H1 (cell line): ENCODE data around the gene GJA10. TPM values are rescaled to one million over a fixed set of nuclear protein-coding genes. Genes with fewer than 3 reads are reported as not detected.

Experiments
- CTCF ChIA-PET: fragments of 300-600 bp; sonication (Branson Sonifier 250); formaldehyde crosslinking; loops from one replicate; lab custom pipeline; 2021; ENCODE audit not compliant: partially characterized antibody; lab: Charles Lee
- POLR2A ChIA-PET: fragments of 300-600 bp; sonication (Branson Sonifier 250); formaldehyde crosslinking; loops from one replicate; lab custom pipeline; 2021; ENCODE audit warnings: inconsistent platforms; ENCODE audit not compliant: partially characterized antibody; lab: Charles Lee
- DNase-seq, 2 experiments: peaks; one replicate each; pipeline versions ENCODE4 v3.0.0 to v3.0.0-alpha.2; 2010 to 2022; ENCODE audit warnings: low spot score in 2 of 2, low read depth in 1 of 2, mixed read lengths in 1 of 2
- FAIRE-seq: peaks from 2 replicates; lab custom pipeline; 2011; peaks lifted over from hg19 to GRCh38; lab: Jason Lieb, UNC
- H2AFZ ChIP-seq: 2 replicates; pipeline ENCODE4 v1.8.1; 2012; ENCODE audit warnings: low read length, inconsistent platforms
- H2AK5ac ChIP-seq: 2 replicates; pipeline ENCODE4 v1.6.1; 2013; ENCODE audit warnings: low read depth, low read length
- H2BK120ac ChIP-seq: replicated peaks from 2 replicates; pipeline ENCODE3; 2013; ENCODE audit warnings: low read depth, low read length, inconsistent platforms
- H2BK12ac ChIP-seq: 2 replicates; pipeline ENCODE4 v1.6.1; 2013; ENCODE audit warnings: low read depth, low read length
- H2BK15ac ChIP-seq: 2 replicates; pipeline ENCODE4 v1.6.1; 2013; ENCODE audit warnings: low read length
- H2BK20ac ChIP-seq: 2 replicates; pipeline ENCODE4 v1.6.1; 2013; ENCODE audit warnings: low read length
- H2BK5ac ChIP-seq: 2 replicates; pipeline ENCODE4 v1.6.1; 2013; ENCODE audit warnings: low read depth, low read length
- H3K14ac ChIP-seq: 2 replicates; pipeline ENCODE4 v1.6.1; 2013; ENCODE audit warnings: inconsistent platforms; ENCODE audit not compliant: insufficient read length
- H3K18ac ChIP-seq: 2 replicates; pipeline ENCODE4 v1.6.1; 2013; ENCODE audit warnings: low read length; ENCODE audit errors: extremely low read depth
- H3K23ac ChIP-seq: 2 replicates; pipeline ENCODE4 v1.6.1; 2013; ENCODE audit warnings: inconsistent platforms; ENCODE audit not compliant: insufficient read length
- H3K23me2 ChIP-seq: 2 replicates; pipeline ENCODE4 v1.6.1; 2013; ENCODE audit warnings: low read depth, low read length
- H3K27ac ChIP-seq: 2 replicates; pipeline ENCODE4 v1.6.1; 2011; ENCODE audit warnings: low read depth, low read length, inconsistent platforms
- H3K27me3 ChIP-seq, 4 experiments: replicated peaks in 1 of 4; 1 replicate in 1 of 4; 2 replicates in 3 of 4; pipeline versions ENCODE4 v1.6.1 to v1.8.1; 2011 to 2013; ENCODE audit warnings: low read length in 3 of 4, mild to moderate bottlenecking in 3 of 4, inconsistent platforms in 2 of 4, mixed read lengths in 2 of 4, moderate library complexity in 1 of 4; ENCODE audit not compliant: control insufficient read depth in 3 of 4, insufficient read depth in 3 of 4; ENCODE audit errors: extremely low read depth in 1 of 4
- H3K36me3 ChIP-seq, 4 experiments: 2 replicates each; pipeline versions ENCODE4 v1.6.1 to v1.8.1; 2011 to 2013; ENCODE audit warnings: mild to moderate bottlenecking in 4 of 4, low read length in 3 of 4, moderate library complexity in 2 of 4, control low read depth in 1 of 4, inconsistent platforms in 1 of 4; ENCODE audit not compliant: insufficient read depth in 4 of 4, control insufficient read depth in 2 of 4
- H3K4ac ChIP-seq: replicated peaks from 2 replicates; pipeline ENCODE3; 2013; ENCODE audit warnings: low read length, low read depth, mixed read lengths, inconsistent platforms; ENCODE audit not compliant: insufficient read length
- H3K4me1 ChIP-seq, 4 experiments: replicated peaks in 1 of 4; 1 replicate in 1 of 4; 2 replicates in 3 of 4; pipeline versions ENCODE4 v1.6.1 to v1.8.1; 2011 to 2013; ENCODE audit warnings: low read length in 3 of 4, inconsistent platforms in 2 of 4, mixed read lengths in 1 of 4; ENCODE audit not compliant: insufficient read depth in 4 of 4, control insufficient read depth in 3 of 4
- H3K4me2 ChIP-seq, 2 experiments: 2 replicates each; pipeline versions ENCODE4 v1.6.1 to v1.8.1; 2011 to 2013; ENCODE audit warnings: low read depth in 2 of 2, low read length in 2 of 2, control low read depth in 1 of 2, inconsistent platforms in 1 of 2, mild to moderate bottlenecking in 1 of 2; ENCODE audit not compliant: insufficient read depth in 1 of 2
- H3K4me3 ChIP-seq, 4 experiments: fragments of 200-600, 300-600 bp in 1 of 4; sonication (generic), shearing (Covaris generic), sonication (Bioruptor Twin) in 1 of 4; 2 replicates each; pipeline versions ENCODE4 v1.5.1 to v1.8.1; 2011 to 2016; ENCODE audit warnings: low read length in 4 of 4, low read depth in 3 of 4, control low read depth in 2 of 4, inconsistent platforms in 2 of 4, mild to moderate bottlenecking in 2 of 4, mixed read lengths in 1 of 4, moderate library complexity in 1 of 4; ENCODE audit not compliant: insufficient read depth in 2 of 4; ENCODE audit errors: extremely low read depth in 1 of 4
- H3K56ac ChIP-seq: replicated peaks from 2 replicates; pipeline ENCODE3; 2013; ENCODE audit warnings: low read depth, mild to moderate bottlenecking, mixed read lengths, low read length, inconsistent platforms; ENCODE audit not compliant: insufficient read length
- H3K79me1 ChIP-seq: 2 replicates; pipeline ENCODE4 v1.6.1; 2013; ENCODE audit warnings: low read depth, low read length, control low read depth
- H3K79me2 ChIP-seq, 2 experiments: 2 replicates each; pipeline versions ENCODE4 v1.6.1 to v1.8.1; 2012 to 2013; ENCODE audit warnings: low read length in 2 of 2, mild to moderate bottlenecking in 2 of 2, inconsistent platforms in 1 of 2; ENCODE audit not compliant: insufficient read depth in 2 of 2, control insufficient read depth in 1 of 2
- H3K9ac ChIP-seq, 4 experiments: replicated peaks in 1 of 4; 1 replicate in 1 of 4; 2 replicates in 3 of 4; pipeline versions ENCODE4 v1.6.1 to v1.8.1; 2011 to 2013; ENCODE audit warnings: low read depth in 3 of 4, low read length in 3 of 4, control low read depth in 2 of 4, mild to moderate bottlenecking in 2 of 4, moderate library complexity in 2 of 4, inconsistent platforms in 1 of 4; ENCODE audit errors: extremely low read depth in 1 of 4
- H3K9me3 ChIP-seq, 2 experiments: 2 replicates each; pipeline versions ENCODE4 v1.6.1 to v1.8.1; 2012 to 2013; ENCODE audit warnings: mild to moderate bottlenecking in 2 of 2, moderate library complexity in 2 of 2, control low read depth in 1 of 2, inconsistent platforms in 1 of 2, low read depth in 1 of 2, low read length in 1 of 2, mixed read lengths in 1 of 2; ENCODE audit not compliant: insufficient read depth in 2 of 2
- H4K20me1 ChIP-seq, 2 experiments: replicated peaks in 1 of 2; 2 replicates each; pipeline versions ENCODE3 to v1.8.1; 2011 to 2013; ENCODE audit warnings: inconsistent platforms in 2 of 2, low read length in 2 of 2, mild to moderate bottlenecking in 1 of 2; ENCODE audit not compliant: insufficient read depth in 2 of 2, control insufficient read depth in 1 of 2
- H4K5ac ChIP-seq: 2 replicates; pipeline ENCODE4 v1.6.1; 2013; ENCODE audit warnings: low read length, low read depth, mixed read lengths, inconsistent platforms; ENCODE audit not compliant: insufficient read length
- H4K8ac ChIP-seq: 2 replicates; pipeline ENCODE4 v1.8.0; 2013; ENCODE audit warnings: mild to moderate bottlenecking, moderate library complexity, low read length, inconsistent platforms; ENCODE audit not compliant: insufficient read depth; ENCODE audit errors: extremely low read depth
- H4K91ac ChIP-seq: replicated peaks from 2 replicates; pipeline ENCODE3; 2013; ENCODE audit warnings: low read length, mixed read lengths, inconsistent platforms; ENCODE audit not compliant: insufficient read length
- TAF7 ChIP-seq: optimal IDR thresholded peaks from 2 replicates; pipeline ENCODE3; 2011; ENCODE audit warnings: low read depth, mild to moderate bottlenecking, inconsistent platforms, low read length, moderate library complexity, borderline replicate concordance
- TBP ChIP-seq: IDR thresholded peaks from 2 replicates; pipeline ENCODE4 v1.6.1; 2011; ENCODE audit warnings: low read depth, low read length, improper control_type of control experiment
- WGBS, 2 experiments: shearing (Covaris generic) in 1 of 2; methylation state at CpG; one replicate each; pipeline versions ENCODE4 v1.1.6 to v1.1.7; 2013 to 2015; ENCODE audit warnings: low lambda C conversion rate in 2 of 2, mixed read lengths in 2 of 2, inconsistent platforms in 1 of 2, low coverage in 1 of 2, missing lambda C conversion rate in 1 of 2; ENCODE audit not compliant: insufficient replicate concordance in 2 of 2, insufficient coverage in 1 of 2, insufficient read length in 1 of 2; ENCODE audit errors: extremely low coverage in 1 of 2, missing lambda C conversion rate in 1 of 2; 5-methylcytosine and 5-hydroxymethylcytosine counted together
- polyA plus RNA-seq, 7 experiments: library from polyadenylated mRNA; depleted of rRNA in 3 of 7; stranded (reverse) in 5 of 7; unstranded in 2 of 7; fragments of >200 nt in 5 of 7; fragments of 200-250 nt in 2 of 7; gene quantifications; 1 replicate in 5 of 7; 2 replicates in 1 of 7; 4 replicates in 1 of 7; pipeline versions ENCODE4 v1.2.1 to v1.2.3, GENCODE V29; 2011 to 2013; ENCODE audit warnings: missing spikeins in 2 of 7, mixed read lengths in 2 of 7
- total RNA-seq: library from RNA; stranded (reverse); fragmentation: NEBNext Ultra II Directional; extraction: Animal tissue kit (Norgen Biotek cat#: 25700); gene quantifications from 2 replicates; pipeline ENCODE4 v1.2.1, GENCODE V29; 2021

The GJA10 gene
- total and polyA plus RNA-seq, 2 of the 8 experiments (the other 6 are each of a cell fraction or from before 2014, with no cell fraction given) = 0.21 TPM; not detected in 1

DNA sequence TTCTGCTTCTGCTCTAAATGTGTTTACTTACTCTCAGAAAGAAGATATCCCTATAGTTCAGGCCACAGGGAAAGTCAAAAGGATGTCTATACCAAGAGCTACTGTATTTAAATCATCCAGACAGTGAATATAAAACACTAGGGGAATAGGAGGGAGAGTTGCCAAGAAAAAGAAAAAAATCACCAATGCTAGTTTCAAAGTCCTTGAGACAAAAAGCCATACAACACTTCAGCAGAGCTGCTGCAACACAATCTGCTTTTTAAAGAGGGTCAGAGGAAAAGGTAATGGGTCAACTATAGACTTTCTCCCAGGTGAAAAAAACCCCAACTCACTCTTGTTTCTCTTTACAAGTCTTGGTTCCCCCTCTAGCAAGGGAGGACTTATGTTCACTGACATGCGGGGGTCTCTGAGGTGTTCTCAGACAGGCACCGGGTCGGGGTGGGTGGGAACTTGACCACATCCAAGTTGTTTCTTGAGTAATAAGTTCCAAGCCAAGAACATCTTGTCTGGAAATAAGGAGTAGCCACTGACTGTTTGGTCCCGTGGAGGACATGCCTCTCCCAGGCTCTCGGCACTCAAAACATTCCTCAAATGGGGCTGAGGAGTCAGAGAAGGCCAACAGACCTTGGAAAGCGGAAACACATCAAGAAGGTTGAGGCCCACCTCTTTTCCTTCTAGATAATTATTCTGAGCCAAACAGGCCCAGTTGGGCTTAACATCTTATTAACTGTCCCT, 47.7 kb downstream of the GJA10 start:
- no peak overlapping the region for H2BK12ac ChIP-seq
- no peak overlapping the region for H3K23ac ChIP-seq
- H3K79me2 ChIP-seq = no peaks in the 10 kb centered on the region
- ChIA-PET POLR2A (no interaction called here), CTCF (interaction anchor here (0.8 to 6.3 kb wide), 25 partner anchors 8 to 537 kb away, joined by 3 to 71 read pairs (median 6); no protein-coding TSS in a partner anchor)
- H3K4ac ChIP-seq = no peak overlapping the region
- H2AK5ac ChIP-seq = no peak overlapping the region
- no peaks in the 10 kb centered on the region for H3K27me3 ChIP-seq
- 95% methylated on average over 6 of the region's 6 CpGs; no CpG with 5 or more reads in 1 of the 2 experiments for WGBS, 2 experiments
- H3K56ac ChIP-seq = no peak overlapping the region
- no peak for FAIRE-seq
- no peak overlapping the region for H3K27ac ChIP-seq
- H2BK15ac ChIP-seq = no peak overlapping the region
- H2BK120ac ChIP-seq = no peak overlapping the region
- H4K5ac ChIP-seq = no peak overlapping the region
- no peak overlapping the region for H3K18ac ChIP-seq
- no peak overlapping the region for H3K4me2 ChIP-seq
- H3K23me2 ChIP-seq = no peaks in the 10 kb centered on the region
- H2BK20ac ChIP-seq = no peak overlapping the region
- H3K9me3 ChIP-seq = no peaks in the 10 kb centered on the region
- H2AFZ ChIP-seq = no peak overlapping the region
- H3K36me3 ChIP-seq = no peaks in the 10 kb centered on the region
- H3K79me1 ChIP-seq = no peaks in the 10 kb centered on the region
- H4K20me1 ChIP-seq = no peaks in the 10 kb centered on the region
- H3K14ac ChIP-seq = no peak overlapping the region
- DNase-seq = no peak
- no peak overlapping the region; the same call in 1 of the 2 replicates for H4K8ac ChIP-seq
- H3K9ac ChIP-seq = no peak overlapping the region
- no peak overlapping the region for H4K91ac ChIP-seq
- H3K4me1 ChIP-seq = no peaks in the 10 kb centered on the region; a peak in 2 of 7 replicates
- no peak overlapping the region for H3K4me3 ChIP-seq
- no peak overlapping the region for H2BK5ac ChIP-seq
- TF ChIP-seq TAF7 = no peak
- no peak for TF ChIP-seq TBP
